KOPT-K1 (cell line): ENCODE results near the gene COA5.
A peak's percentile ranks its signal among the peaks of the same experiment; 100 is the strongest.
"Not testable (repeated sequence)": the region's sequence is repeated elsewhere in the genome, so short reads cannot be mapped to it uniquely, and the experiment has no call there.

Experiments
- H3K27ac ChIP-seq: fragments of 200-600 bp; sonication (generic); 2 replicates; pipeline ENCODE4 v1.5.1; 2016; ENCODE audit warnings: antibody characterized with exemption, mild to moderate bottlenecking, low read depth, low read length; ENCODE audit not compliant: poor library complexity, severe bottlenecking
- H3K36me3 ChIP-seq: fragments of 200-600 bp; sonication (generic); 2 replicates; pipeline ENCODE4 v1.5.1; 2017; ENCODE audit warnings: antibody characterized with exemption, mild to moderate bottlenecking, low read length, moderate library complexity; ENCODE audit not compliant: insufficient read depth
- H3K9me3 ChIP-seq: fragments of 200-600 bp; sonication (generic); 2 replicates; pipeline ENCODE4 v1.5.1; 2017; ENCODE audit warnings: antibody characterized with exemption, low read length, mild to moderate bottlenecking; ENCODE audit not compliant: insufficient read depth, poor library complexity, severe bottlenecking

COA5 gene

GRCh38 chr2:98617149-98617548 lies 8.8 kb upstream of the COA5 start:
- H3K9me3 ChIP-seq, result no peaks in the 10 kb centered on the region
- H3K27ac ChIP-seq, result peak overlapping the region; percentile 20
- H3K36me3 ChIP-seq, result peaks cover 99% of the 10 kb centered on the region

GRCh38 chr2:98615481-98615880 lies 7.2 kb upstream of the COA5 start:
- H3K36me3 ChIP-seq, result peaks cover 99% of the 10 kb centered on the region
- no peaks in the 10 kb centered on the region for H3K9me3 ChIP-seq
- H3K27ac ChIP-seq, result no peak overlapping the region

GRCh38 chr2:98614024-98614739 lies 5.9 kb upstream of the COA5 start:
- H3K9me3 ChIP-seq, result no peaks in the 10 kb centered on the region
- H3K27ac ChIP-seq, result no peak overlapping the region
- H3K36me3 ChIP-seq, result peaks cover 95% of the 10 kb centered on the region

GRCh38 chr2:98608962-98609604 lies 771 bp upstream of the COA5 start:
- H3K27ac ChIP-seq, result peak overlapping the region; percentile 96
- no peaks in the 10 kb centered on the region for H3K9me3 ChIP-seq
- H3K36me3 ChIP-seq, result peaks cover 58% of the 10 kb centered on the region

DNA sequence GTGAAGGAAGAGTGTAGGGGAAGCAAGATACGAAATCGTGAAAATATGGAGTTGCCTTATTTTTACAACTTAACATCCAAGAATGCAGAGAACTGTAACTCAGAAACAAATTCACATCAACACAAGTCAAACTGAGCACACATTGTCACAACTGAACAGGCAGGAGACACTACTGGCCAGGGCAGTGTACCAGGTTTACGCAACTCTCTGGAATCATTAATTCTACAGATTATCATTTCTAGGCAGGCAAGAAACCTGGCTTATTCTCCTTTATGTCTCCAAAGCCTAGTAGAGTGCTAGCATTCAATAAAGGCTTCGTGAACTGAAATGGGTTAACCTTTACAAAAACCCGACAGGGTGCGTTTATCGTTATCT lies 584 bp downstream of the COA5 start:
- peaks cover 58% of the 10 kb centered on the region for H3K36me3 ChIP-seq
- peak overlapping the region; percentile 96 for H3K27ac ChIP-seq
- no peaks in the 10 kb centered on the region for H3K9me3 ChIP-seq

- Histone ChIP-seq H3K9me3 (no peaks in the 10 kb centered on the region), H3K27ac (peak overlapping the region; percentile 96), H3K36me3 (peaks cover 58% of the 10 kb centered on the region)
Measured at GRCh38 chr2:98607104-98607503, 1.2 kb downstream of the COA5 start.

DNA sequence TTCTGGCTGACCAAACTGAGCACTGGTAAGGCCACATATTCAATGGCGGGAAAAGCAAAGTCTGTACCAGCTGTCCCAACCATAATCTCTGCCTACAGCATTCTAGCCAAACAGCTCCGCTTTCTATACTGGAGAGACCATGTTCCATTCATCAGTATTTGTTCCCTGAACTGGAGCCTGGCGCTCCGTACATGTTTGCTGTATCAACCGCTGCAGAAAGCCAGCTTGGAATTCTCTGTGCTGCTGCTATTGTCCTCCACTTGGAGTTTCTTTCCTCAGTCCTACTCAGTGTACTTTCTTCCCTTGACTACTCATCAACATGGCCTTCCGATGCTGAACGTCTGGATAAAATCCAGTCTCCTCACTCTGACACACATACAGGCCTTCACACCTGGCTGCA lies 1.9 kb downstream of the COA5 start:
- Histone ChIP-seq H3K9me3 (no peaks in the 10 kb centered on the region), H3K36me3 (peaks cover 58% of the 10 kb centered on the region), H3K27ac (no peak overlapping the region)

DNA sequence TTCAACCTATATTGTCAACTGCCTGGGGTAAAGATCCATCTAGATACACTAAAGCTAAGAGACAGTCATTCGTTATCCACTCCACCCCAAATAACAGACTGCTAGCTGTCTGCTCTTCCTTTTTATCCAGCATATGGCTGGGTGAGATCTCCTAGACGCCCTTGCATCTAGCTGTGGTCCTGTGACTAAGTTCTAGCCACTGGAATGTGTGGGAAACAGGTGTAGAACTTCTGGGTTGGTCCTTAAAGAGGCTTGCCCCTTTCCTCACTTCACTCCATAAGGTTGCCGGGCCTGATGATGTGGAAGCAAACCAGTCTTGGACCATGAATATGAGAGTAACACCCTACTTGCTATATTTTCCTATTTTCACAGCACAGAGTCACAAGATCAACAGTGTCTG lies 3.2 kb downstream of the COA5 start:
- Histone ChIP-seq H3K9me3 (no peaks in the 10 kb centered on the region), H3K36me3 (peaks cover 58% of the 10 kb centered on the region), H3K27ac (no peak overlapping the region)

DNA sequence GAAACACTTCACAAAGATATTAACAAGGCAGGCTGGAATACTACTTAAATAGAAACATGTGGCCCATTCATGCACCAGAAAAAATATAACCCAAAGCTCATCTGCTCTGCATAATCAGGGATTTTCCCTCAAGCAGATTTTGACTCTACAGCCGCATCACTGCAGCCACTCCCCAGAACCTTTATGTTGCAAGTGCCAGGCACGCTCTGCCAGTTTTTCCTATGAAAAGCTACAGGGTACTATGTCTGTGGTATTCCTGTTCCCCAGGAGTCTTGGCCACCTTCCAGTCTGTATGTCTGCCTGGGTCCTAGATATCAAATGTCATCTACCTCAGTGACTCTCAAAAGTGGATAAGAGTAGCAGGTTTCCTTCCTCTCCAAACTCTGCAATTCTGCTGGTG lies 3.8 kb downstream of the COA5 start:
- Histone ChIP-seq H3K27ac (no peak overlapping the region), H3K9me3 (no peaks in the 10 kb centered on the region), H3K36me3 (peaks cover 59% of the 10 kb centered on the region)

DNA sequence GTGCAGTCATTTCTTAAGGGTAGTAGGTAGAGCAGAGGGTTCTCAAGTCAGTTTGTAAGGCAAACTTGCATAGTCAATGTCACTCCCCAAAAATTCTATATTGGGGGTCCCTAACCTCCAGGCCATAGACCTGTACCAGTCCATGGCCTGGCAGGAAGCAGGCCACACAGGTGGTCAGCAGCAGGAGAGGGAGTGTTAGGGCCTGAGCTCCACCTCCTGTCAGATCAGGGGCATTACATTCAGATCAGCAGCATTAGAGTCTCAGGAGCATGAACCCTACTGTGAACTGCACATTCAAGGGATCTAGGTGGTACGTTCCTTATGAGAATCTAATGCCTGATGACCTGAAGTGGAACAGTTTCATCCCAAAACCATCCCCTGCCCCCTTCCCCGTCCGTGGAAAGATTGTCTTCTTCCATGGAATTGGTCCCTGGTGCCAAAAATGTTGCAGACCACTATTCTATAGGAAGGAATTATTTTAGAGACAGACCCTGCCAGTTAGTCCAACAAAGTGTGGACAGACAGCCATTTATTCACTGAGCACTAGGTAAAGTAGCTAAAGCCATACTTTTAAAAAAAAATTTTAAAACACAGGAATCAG lies 6.7 kb downstream of the COA5 start:
- H3K9me3 ChIP-seq, result no peaks in the 10 kb centered on the region
- H3K27ac ChIP-seq, result no peak overlapping the region
- peaks cover 84% of the 10 kb centered on the region for H3K36me3 ChIP-seq

DNA sequence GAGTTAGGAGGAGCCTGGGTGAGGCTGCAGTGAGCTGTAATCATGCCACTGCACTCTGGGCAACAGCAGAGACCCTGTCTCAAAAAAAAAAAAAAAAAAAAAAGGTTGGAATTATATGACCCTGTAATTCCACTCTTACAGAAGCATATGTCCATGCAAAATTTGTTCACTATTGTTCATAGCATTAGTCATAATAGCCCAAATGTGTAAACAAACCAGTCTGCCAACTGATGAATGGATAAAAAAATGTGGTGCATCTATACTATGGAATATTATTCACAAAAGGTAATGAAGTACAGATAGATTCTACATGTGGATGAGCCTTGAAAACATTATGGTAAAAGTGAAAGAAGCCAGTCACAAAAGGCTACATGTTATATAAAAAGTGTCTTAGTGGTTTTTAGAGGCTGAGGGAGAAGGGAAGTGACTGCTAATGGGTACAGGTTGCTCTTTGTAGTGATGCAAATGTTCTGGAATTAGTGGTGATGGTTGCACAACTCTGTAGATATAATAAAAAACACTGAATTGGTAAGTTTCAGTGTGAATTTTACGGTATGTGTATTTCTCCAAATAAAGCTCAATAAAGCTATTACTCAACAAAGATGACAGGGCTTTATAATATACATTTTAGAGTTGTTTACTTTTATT lies 9.4 kb downstream of the COA5 start:
- peaks cover 4% of the 10 kb centered on the region for H3K9me3 ChIP-seq
- H3K36me3 ChIP-seq, result peaks cover 79% of the 10 kb centered on the region
- H3K27ac ChIP-seq, result no peak overlapping the region

GRCh38 chr2:98594665-98595064 lies 13.6 kb downstream of the COA5 start:
- not testable (repeated sequence) for H3K27ac ChIP-seq, H3K9me3 ChIP-seq
- peaks cover 71% of the 10 kb centered on the region for H3K36me3 ChIP-seq

GRCh38 chr2:98592565-98592964 lies 15.7 kb downstream of the COA5 start:
- Histone ChIP-seq H3K27ac (peak overlapping the region; percentile 97), H3K9me3 (peaks cover 6% of the 10 kb centered on the region), H3K36me3 (peaks cover 54% of the 10 kb centered on the region)

DNA sequence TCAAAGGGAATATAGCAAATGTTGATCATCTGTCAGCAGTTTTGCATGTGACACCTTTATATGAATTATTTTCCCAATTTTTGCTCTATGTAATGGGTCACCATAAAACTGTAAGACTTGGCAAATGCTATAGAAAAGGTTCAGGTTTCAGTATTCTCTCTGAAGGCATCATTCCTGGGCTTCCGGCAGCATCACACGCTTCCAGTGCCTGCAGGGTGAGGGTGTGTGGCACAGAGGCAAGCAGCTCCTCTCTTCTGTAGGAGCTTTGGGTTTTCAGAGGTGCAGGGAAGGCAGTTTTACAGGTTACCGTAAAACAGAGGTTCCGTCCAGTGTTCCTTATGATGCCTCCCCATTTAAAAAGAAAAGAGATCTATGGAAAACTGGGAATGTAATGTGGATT lies 18.8 kb downstream of the COA5 start:
- Histone ChIP-seq H3K36me3 (peaks cover 58% of the 10 kb centered on the region), H3K9me3 (peaks cover 6% of the 10 kb centered on the region), H3K27ac (peak overlapping the region; percentile 97)

GRCh38 chr2:98588880-98589431 lies 19.4 kb downstream of the COA5 start:
- peaks cover 2% of the 10 kb centered on the region for H3K9me3 ChIP-seq
- H3K36me3 ChIP-seq, result peaks cover 60% of the 10 kb centered on the region
- H3K27ac ChIP-seq, result peak overlapping the region; percentile 97
